ENCODE measurements around the gene WWOX. TPM values are rescaled to one million over a fixed set of nuclear protein-coding genes. Genes with fewer than 3 reads are reported as not detected.

The WWOX gene
- total and polyA plus RNA-seq, 2 donors (not counting 1 experiment from before 2014, with no cell fraction given), result 10.5 to 42.3 TPM

- DNase-seq (no peak), ATAC-seq (ENCODE audit: low read depth) (no peak)
- no peaks in the 10 kb centered on the region for H3K27me3 ChIP-seq (replicated peaks in 1 of 4; ENCODE audit: control extremely low read depth in 1 of 4, control insufficient read depth in 3 of 4, insufficient read depth in 4 of 4, low read length in 3 of 4)
- no peak overlapping the region for H2AFZ ChIP-seq (ENCODE audit: insufficient read depth, low read depth, low read length, poor library complexity, severe bottlenecking)
- intact Hi-C loops (cut with micrococcal nuclease), result no loop called here
- H4K20me1 ChIP-seq (ENCODE audit: control insufficient read depth, insufficient read depth, low read length, poor library complexity, severe bottlenecking), result no peaks in the 10 kb centered on the region
- ChIA-PET CTCF (no interaction called here), POLR2A (no interaction called here)
- no peaks in the 10 kb centered on the region for H3K36me3 ChIP-seq (replicated peaks in 1 of 2; ENCODE audit: control extremely low read depth in 1 of 2, control insufficient read depth in 1 of 2, extremely low read depth in 1 of 2, insufficient read depth in 2 of 2, low read length in 1 of 2)
- no peak for TF ChIP-seq EZH2 (IDR thresholded peaks at IDR 0.05; ENCODE audit: borderline replicate concordance, insufficient read depth, low read depth, low read length, poor library complexity, severe bottlenecking)
- no peak for TF ChIP-seq CTCF (IDR thresholded peaks at IDR 0.05)
- H3K9me3 ChIP-seq (ENCODE audit: control extremely low read depth in 1 of 3, control insufficient read depth in 2 of 3, insufficient read depth in 1 of 3, low read length in 2 of 3), result no peaks in the 10 kb centered on the region
- Mint-ChIP-seq H3K4me1 (no peaks in the 10 kb centered on the region), H3K27me3 (peaks cover 3% of the 10 kb centered on the region), H3K9me3 (ENCODE audit: insufficient read depth) (no peaks in the 10 kb centered on the region), H3K4me3 (no peak overlapping the region), H3K27ac (no peak overlapping the region)
- no peak overlapping the region for H3K4me2 ChIP-seq (replicated peaks; ENCODE audit: low read depth, low read length, poor library complexity, severe bottlenecking)
- H3K79me2 ChIP-seq (ENCODE audit: control insufficient read depth, insufficient read depth, low read length), result no peaks in the 10 kb centered on the region
- H3K4me1 ChIP-seq (ENCODE audit: control insufficient read depth in 2 of 2, insufficient read depth in 2 of 2, low read length in 2 of 2), result no peaks in the 10 kb centered on the region
- H3K4me3 ChIP-seq (ENCODE audit: control extremely low read depth in 1 of 5, extremely low read depth in 1 of 5, insufficient read depth in 1 of 5, low read depth in 2 of 5, low read length in 4 of 5), result no peak overlapping the region
- 94% methylated on average over 14 of the region's 15 CpGs for WGBS (ENCODE audit: insufficient coverage)
- no peak overlapping the region for H3K9ac ChIP-seq (ENCODE audit: low read length)
- H3K27ac ChIP-seq (ENCODE audit: low read length in 2 of 2), result no peak overlapping the region
These were observed 965.0 kb downstream of the WWOX start for GRCh38 chr16:79064256-79064972.

GRCh38 chr16:79066561-79066960 is 967.1 kb downstream of the WWOX start:
- DNase-seq (no peak), ATAC-seq (ENCODE audit: low read depth) (no peak)
- H3K36me3 ChIP-seq (replicated peaks in 1 of 2; ENCODE audit: control extremely low read depth in 1 of 2, control insufficient read depth in 1 of 2, extremely low read depth in 1 of 2, insufficient read depth in 2 of 2, low read length in 1 of 2), result no peaks in the 10 kb centered on the region
- no peak overlapping the region for H3K4me3 Mint-ChIP-seq
- no peaks in the 10 kb centered on the region for H3K9me3 Mint-ChIP-seq (ENCODE audit: insufficient read depth)
- no peaks in the 10 kb centered on the region for H3K4me1 ChIP-seq (ENCODE audit: control insufficient read depth in 2 of 2, insufficient read depth in 2 of 2, low read length in 2 of 2)
- POLR2A ChIA-PET, result no interaction called here
- no peaks in the 10 kb centered on the region for H3K4me1 Mint-ChIP-seq
- no peak overlapping the region for H3K27ac Mint-ChIP-seq
- intact Hi-C loops (cut with micrococcal nuclease), result no loop called here
- no peak overlapping the region for H2AFZ ChIP-seq (ENCODE audit: insufficient read depth, low read depth, low read length, poor library complexity, severe bottlenecking)
- H3K4me2 ChIP-seq (replicated peaks; ENCODE audit: low read depth, low read length, poor library complexity, severe bottlenecking), result no peak overlapping the region
- WGBS (ENCODE audit: insufficient coverage), result 82% methylated on average over 7 of the region's 7 CpGs
- no peaks in the 10 kb centered on the region for H4K20me1 ChIP-seq (ENCODE audit: control insufficient read depth, insufficient read depth, low read length, poor library complexity, severe bottlenecking)
- CTCF ChIA-PET, result no interaction called here
- H3K27me3 ChIP-seq (replicated peaks in 1 of 4; ENCODE audit: control extremely low read depth in 1 of 4, control insufficient read depth in 3 of 4, insufficient read depth in 4 of 4, low read length in 3 of 4), result no peaks in the 10 kb centered on the region
- H3K27me3 Mint-ChIP-seq, result peaks cover 3% of the 10 kb centered on the region
- H3K9me3 ChIP-seq (ENCODE audit: control extremely low read depth in 1 of 3, control insufficient read depth in 2 of 3, insufficient read depth in 1 of 3, low read length in 2 of 3), result no peaks in the 10 kb centered on the region
- H3K4me3 ChIP-seq (ENCODE audit: control extremely low read depth in 1 of 5, extremely low read depth in 1 of 5, insufficient read depth in 1 of 5, low read depth in 2 of 5, low read length in 4 of 5), result no peak overlapping the region
- no peaks in the 10 kb centered on the region for H3K79me2 ChIP-seq (ENCODE audit: control insufficient read depth, insufficient read depth, low read length)
- no peak overlapping the region for H3K27ac ChIP-seq (ENCODE audit: low read length in 2 of 2)
- no peak overlapping the region for H3K9ac ChIP-seq (ENCODE audit: low read length)
- TF ChIP-seq CTCF (IDR thresholded peaks at IDR 0.05), result no peak
- TF ChIP-seq EZH2 (IDR thresholded peaks at IDR 0.05; ENCODE audit: borderline replicate concordance, insufficient read depth, low read depth, low read length, poor library complexity, severe bottlenecking), result no peak
